ENCODE measurements around the gene ZXDC. TPM values are rescaled to one million over a fixed set of nuclear protein-coding genes. Genes with fewer than 3 reads are reported as not detected.

Gene ZXDC
- total and polyA plus RNA-seq, 2 donors from 2014 or later, result 11.4 to 44.8 TPM

DNA sequence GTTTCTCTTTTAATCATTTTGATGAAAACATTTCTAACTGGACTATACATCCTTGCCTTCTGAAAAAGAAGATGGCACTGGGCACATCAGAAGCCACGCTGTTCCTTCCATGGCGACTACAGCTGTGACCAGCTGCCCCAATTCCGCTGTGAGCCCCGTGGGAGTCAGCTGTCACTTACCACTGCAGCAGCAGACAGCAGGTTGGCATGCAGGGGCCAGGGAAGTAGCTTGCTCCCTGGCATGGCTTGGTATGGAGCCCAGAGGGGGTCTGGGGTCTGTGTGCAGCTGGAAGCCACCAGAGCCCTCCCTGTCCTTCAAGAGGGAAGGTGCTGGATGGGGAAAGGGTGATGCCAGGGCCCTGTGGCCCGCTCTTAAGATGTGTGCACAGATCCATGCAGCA, 4.5 kb upstream of the ZXDC start:
- no peak overlapping the region for H3K4me3 ChIP-seq (ENCODE audit: low read length in 3 of 3)
- FAIRE-seq (no peak), DNase-seq (peak in 1 of 5 donors; percentile 31)
- H3K9me3 ChIP-seq (ENCODE audit: control insufficient read depth in 2 of 3, insufficient read depth in 1 of 3, low read length in 3 of 3), result no peaks in the 10 kb centered on the region
- intact Hi-C loops (cut with DNase I), result no loop called here
- TF ChIP-seq, protein P1, sequence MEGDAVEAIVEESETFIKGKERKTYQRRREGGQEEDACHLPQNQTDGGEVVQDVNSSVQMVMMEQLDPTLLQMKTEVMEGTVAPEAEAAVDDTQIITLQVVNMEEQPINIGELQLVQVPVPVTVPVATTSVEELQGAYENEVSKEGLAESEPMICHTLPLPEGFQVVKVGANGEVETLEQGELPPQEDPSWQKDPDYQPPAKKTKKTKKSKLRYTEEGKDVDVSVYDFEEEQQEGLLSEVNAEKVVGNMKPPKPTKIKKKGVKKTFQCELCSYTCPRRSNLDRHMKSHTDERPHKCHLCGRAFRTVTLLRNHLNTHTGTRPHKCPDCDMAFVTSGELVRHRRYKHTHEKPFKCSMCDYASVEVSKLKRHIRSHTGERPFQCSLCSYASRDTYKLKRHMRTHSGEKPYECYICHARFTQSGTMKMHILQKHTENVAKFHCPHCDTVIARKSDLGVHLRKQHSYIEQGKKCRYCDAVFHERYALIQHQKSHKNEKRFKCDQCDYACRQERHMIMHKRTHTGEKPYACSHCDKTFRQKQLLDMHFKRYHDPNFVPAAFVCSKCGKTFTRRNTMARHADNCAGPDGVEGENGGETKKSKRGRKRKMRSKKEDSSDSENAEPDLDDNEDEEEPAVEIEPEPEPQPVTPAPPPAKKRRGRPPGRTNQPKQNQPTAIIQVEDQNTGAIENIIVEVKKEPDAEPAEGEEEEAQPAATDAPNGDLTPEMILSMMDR (IDR thresholded peaks at IDR 0.05; ENCODE audit: borderline replicate concordance, extremely low read depth, insufficient read depth), result no peak
- no peaks in the 10 kb centered on the region for H3K36me3 ChIP-seq (ENCODE audit: control insufficient read depth in 2 of 3, insufficient read depth in 3 of 3, low read length in 3 of 3)
- no peaks in the 10 kb centered on the region for H3K27me3 ChIP-seq (ENCODE audit: control insufficient read depth, insufficient read depth, low read length)
- peaks cover 0 to 2% (median 0%) of the 10 kb centered on the region in 3 donors for H3K4me1 ChIP-seq (ENCODE audit: control insufficient read depth in 2 of 3, insufficient read depth in 2 of 3, low read depth in 1 of 3, low read length in 3 of 3)
- no peak overlapping the region for H3K9ac ChIP-seq (ENCODE audit: low read length in 3 of 3)
- no peak overlapping the region for H3K27ac ChIP-seq (ENCODE audit: low read depth in 2 of 2, low read length in 2 of 2)

DNA sequence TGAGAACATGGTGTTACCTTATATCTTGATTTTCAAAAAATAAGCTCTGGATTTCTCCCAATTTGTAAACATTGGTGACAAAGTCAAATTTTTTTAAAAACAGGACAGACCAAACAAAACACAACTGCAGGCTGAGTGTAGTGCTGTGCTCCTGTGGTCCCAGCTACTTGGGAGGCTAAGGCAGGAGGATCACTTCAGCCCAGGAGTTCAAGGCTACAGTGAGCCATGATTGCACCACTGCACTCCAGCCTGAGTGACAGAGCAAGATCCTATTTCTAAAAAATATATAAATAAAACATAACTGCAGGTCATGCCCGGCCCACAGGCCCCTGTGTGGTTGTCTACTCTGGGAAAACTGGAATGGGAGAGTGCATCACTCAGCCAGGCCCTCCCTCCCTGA, 4.0 kb upstream of the ZXDC start:
- no peaks in the 10 kb centered on the region for H3K9me3 ChIP-seq (ENCODE audit: control insufficient read depth in 2 of 3, insufficient read depth in 1 of 3, low read length in 3 of 3)
- FAIRE-seq (no peak), DNase-seq (no peak)
- no peak overlapping the region for H3K4me3 ChIP-seq (ENCODE audit: low read length in 3 of 3)
- H3K27ac ChIP-seq (ENCODE audit: low read depth in 2 of 2, low read length in 2 of 2), result no peak overlapping the region
- intact Hi-C loops (cut with DNase I), result no loop called here
- peaks cover 0 to 5% (median 0%) of the 10 kb centered on the region in 3 donors for H3K4me1 ChIP-seq (ENCODE audit: control insufficient read depth in 2 of 3, insufficient read depth in 2 of 3, low read depth in 1 of 3, low read length in 3 of 3)
- no peak overlapping the region for H3K9ac ChIP-seq (ENCODE audit: low read length in 3 of 3)
- no peaks in the 10 kb centered on the region for H3K36me3 ChIP-seq (ENCODE audit: control insufficient read depth in 2 of 3, insufficient read depth in 3 of 3, low read length in 3 of 3)
- H3K27me3 ChIP-seq (ENCODE audit: control insufficient read depth, insufficient read depth, low read length), result no peaks in the 10 kb centered on the region
- TF ChIP-seq, protein P1 (IDR thresholded peaks at IDR 0.05; ENCODE audit: borderline replicate concordance, extremely low read depth, insufficient read depth), result no peak

DNA sequence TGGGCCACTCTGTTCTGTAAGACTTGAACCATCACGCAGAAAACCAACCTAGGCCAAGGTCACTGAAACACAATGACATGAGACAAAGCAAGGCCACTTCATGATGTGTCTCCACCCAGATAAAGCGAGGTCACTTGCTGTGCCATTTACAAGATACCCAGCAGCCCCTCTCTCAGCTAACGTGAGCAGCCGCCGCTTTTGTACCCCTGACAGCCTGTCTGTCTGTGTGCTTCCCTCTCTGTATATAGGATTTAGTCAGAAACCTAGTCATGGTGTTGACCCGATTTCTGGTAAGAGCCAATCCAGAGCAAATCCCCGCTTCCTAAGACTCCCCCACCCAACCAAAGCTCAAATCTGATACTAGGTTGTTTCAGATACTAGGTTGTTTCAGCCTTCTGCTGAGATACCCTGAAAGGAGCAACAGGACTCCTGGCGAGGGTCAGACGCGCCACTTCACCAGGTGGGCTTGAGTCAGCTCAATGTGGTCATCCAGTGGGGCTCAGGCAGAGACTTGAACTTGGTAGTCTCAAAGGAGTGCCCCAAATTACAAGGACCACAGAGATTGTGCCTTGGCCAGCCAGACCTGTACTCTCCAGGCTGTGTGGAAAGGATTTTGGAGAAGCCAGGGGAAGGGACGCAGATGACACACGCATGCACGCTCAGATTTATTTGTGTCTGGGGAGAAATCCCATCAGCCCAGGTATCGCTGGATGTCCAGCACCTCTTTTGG, 3.1 kb upstream of the ZXDC start:
- FAIRE-seq (no peak), DNase-seq (peak in 1 of 5 donors; percentile 45)
- Histone ChIP-seq H3K27ac (ENCODE audit: low read depth in 2 of 2, low read length in 2 of 2) (no peak overlapping the region), H3K4me3 (ENCODE audit: low read length in 3 of 3) (no peak overlapping the region), H3K9ac (ENCODE audit: low read length in 3 of 3) (no peak overlapping the region), H3K4me1 (ENCODE audit: control insufficient read depth in 2 of 3, insufficient read depth in 2 of 3, low read depth in 1 of 3, low read length in 3 of 3) (peaks cover 0 to 10% (median under 1%) of the 10 kb centered on the region in 3 donors), H3K27me3 (ENCODE audit: control insufficient read depth, insufficient read depth, low read length) (no peaks in the 10 kb centered on the region), H3K36me3 (ENCODE audit: control insufficient read depth in 2 of 3, insufficient read depth in 3 of 3, low read length in 3 of 3) (no peaks in the 10 kb centered on the region), H3K9me3 (ENCODE audit: control insufficient read depth in 2 of 3, insufficient read depth in 1 of 3, low read length in 3 of 3) (no peaks in the 10 kb centered on the region)
- TF ChIP-seq, protein P1 (IDR thresholded peaks at IDR 0.05; ENCODE audit: borderline replicate concordance, extremely low read depth, insufficient read depth), result no peak
- intact Hi-C loops (cut with DNase I), result no loop called here
